ENCODE data around the gene SLC25A43.

Gene SLC25A43

DNA sequence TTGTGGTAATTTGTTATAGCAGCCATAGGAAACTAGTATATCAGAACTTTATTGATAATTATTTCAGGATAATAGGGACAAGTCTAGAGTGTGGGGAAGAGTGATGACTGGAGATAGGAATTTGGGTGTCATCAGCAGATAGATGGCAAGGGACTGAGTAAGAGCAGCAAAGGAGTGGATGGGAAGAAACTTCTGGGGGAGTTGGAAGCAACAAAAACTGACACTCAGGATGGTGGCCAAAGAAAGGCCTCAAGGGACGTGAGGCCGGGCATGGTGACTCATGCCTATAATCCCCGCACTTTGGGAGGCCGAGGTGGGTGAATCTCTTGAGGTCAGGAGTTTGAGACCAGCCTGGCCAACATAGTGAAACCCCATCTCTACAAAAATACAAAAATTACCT lies 60.0 kb downstream of the SLC25A43 start:
- TF ChIP-seq POU2F2 (IDR thresholded peaks at IDR 0.05; ENCODE audit: low read depth, low read length) (no peak), POLR2AphosphoS5 (IDR thresholded peaks at IDR 0.05; ENCODE audit: low read depth, low read length) (no peak), POLR2A (IDR thresholded peaks at IDR 0.05; ENCODE audit: low read depth, low read length) (no peak), SPI1 (IDR thresholded peaks at IDR 0.05; ENCODE audit: low read depth, low read length) (no peak), TAF1 (IDR thresholded peaks at IDR 0.05; ENCODE audit: low read depth, low read length) (no peak), PAX5 (IDR thresholded peaks at IDR 0.05; ENCODE audit: insufficient read depth, low read length, severe bottlenecking) (no peak)
- FAIRE-seq (no peak), DNase-seq (ENCODE audit: insufficient read length, low spot score) (no peak)

DNA sequence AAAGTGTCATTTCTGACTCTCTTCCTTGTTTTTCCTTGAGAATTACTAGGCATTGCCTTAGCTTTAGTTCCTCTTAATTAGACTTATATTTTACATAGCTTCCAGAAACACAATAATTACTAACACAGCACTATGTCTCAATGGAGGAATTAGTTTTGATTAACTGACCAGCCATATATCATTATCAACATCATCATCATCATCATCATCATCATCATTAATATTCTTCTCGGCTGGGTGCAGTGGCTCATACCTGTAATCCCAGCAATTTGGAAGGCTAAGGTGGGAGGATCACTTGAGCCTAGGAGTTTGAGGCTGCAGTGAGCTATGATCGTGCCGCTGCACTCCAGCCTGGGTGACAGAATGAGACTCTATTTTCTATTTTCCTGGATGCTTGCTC lies 66.4 kb downstream of the SLC25A43 start:
- DNase-seq (ENCODE audit: insufficient read length, low spot score): no peak
- TF ChIP-seq SPI1 (IDR thresholded peaks at IDR 0.05; ENCODE audit: low read depth, low read length): no peak
- TF ChIP-seq POLR2AphosphoS5 (IDR thresholded peaks at IDR 0.05; ENCODE audit: low read depth, low read length): no peak
- no peak for TF ChIP-seq PAX5 (IDR thresholded peaks at IDR 0.05; ENCODE audit: insufficient read depth, low read length, severe bottlenecking)
- no peak for TF ChIP-seq POU2F2 (IDR thresholded peaks at IDR 0.05; ENCODE audit: low read depth, low read length)
- TF ChIP-seq POLR2A (IDR thresholded peaks at IDR 0.05; ENCODE audit: low read depth, low read length): no peak
- no peak for TF ChIP-seq TAF1 (IDR thresholded peaks at IDR 0.05; ENCODE audit: low read depth, low read length)
- no peak for FAIRE-seq

DNA sequence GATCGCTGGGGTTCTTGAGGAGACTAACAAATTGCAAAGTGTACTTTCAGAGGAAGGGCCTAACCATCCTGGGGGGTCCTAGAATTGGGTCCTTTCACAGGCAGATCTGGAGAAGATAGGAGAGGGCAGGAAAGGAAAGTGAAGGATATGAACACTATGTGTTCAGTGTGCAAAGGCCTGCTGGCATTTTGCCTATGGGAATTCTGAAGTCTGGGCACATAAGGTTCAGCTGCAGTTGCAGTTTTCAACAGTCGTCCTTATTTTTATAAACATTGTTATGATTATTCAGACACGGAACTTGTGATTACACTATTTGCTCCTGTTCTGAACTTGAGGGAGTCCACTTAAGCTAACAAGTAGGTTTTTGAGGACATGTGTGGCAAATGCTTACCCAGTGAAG lies 67.8 kb downstream of the SLC25A43 start:
- no peak for FAIRE-seq
- no peak for TF ChIP-seq POU2F2 (IDR thresholded peaks at IDR 0.05; ENCODE audit: low read depth, low read length)
- TF ChIP-seq POLR2A (IDR thresholded peaks at IDR 0.05; ENCODE audit: low read depth, low read length): no peak
- TF ChIP-seq SPI1 (IDR thresholded peaks at IDR 0.05; ENCODE audit: low read depth, low read length): no peak
- no peak for TF ChIP-seq TAF1 (IDR thresholded peaks at IDR 0.05; ENCODE audit: low read depth, low read length)
- no peak for TF ChIP-seq PAX5 (IDR thresholded peaks at IDR 0.05; ENCODE audit: insufficient read depth, low read length, severe bottlenecking)
- no peak for TF ChIP-seq POLR2AphosphoS5 (IDR thresholded peaks at IDR 0.05; ENCODE audit: low read depth, low read length)
- no peak for DNase-seq (ENCODE audit: insufficient read length, low spot score)

DNA sequence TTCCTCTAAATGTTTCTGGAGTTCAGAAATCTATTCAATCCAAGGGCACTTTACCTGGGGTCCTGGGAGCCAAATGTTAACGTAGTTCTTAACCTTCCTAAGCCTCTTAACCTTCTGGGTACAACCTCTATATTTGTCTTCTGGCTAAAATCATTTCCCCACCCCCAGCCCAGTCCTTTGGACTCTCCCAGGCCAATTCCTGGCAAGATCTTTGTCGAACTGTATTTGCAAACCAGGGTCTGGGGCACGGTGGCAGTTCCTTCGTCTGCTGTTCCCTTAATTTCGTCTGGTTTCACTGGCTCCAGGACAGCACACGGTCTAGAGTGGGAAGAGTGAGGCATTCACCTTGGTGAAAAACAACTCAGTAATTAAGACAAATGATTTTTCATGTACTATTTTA lies 68.3 kb downstream of the SLC25A43 start:
- no peak for FAIRE-seq
- TF ChIP-seq PAX5 (IDR thresholded peaks at IDR 0.05; ENCODE audit: insufficient read depth, low read length, severe bottlenecking) (no peak), TAF1 (IDR thresholded peaks at IDR 0.05; ENCODE audit: low read depth, low read length) (no peak), SPI1 (IDR thresholded peaks at IDR 0.05; ENCODE audit: low read depth, low read length) (no peak), POU2F2 (IDR thresholded peaks at IDR 0.05; ENCODE audit: low read depth, low read length) (no peak), POLR2AphosphoS5 (IDR thresholded peaks at IDR 0.05; ENCODE audit: low read depth, low read length) (no peak)
- DNase-seq (ENCODE audit: insufficient read length, low spot score): no peak

DNA sequence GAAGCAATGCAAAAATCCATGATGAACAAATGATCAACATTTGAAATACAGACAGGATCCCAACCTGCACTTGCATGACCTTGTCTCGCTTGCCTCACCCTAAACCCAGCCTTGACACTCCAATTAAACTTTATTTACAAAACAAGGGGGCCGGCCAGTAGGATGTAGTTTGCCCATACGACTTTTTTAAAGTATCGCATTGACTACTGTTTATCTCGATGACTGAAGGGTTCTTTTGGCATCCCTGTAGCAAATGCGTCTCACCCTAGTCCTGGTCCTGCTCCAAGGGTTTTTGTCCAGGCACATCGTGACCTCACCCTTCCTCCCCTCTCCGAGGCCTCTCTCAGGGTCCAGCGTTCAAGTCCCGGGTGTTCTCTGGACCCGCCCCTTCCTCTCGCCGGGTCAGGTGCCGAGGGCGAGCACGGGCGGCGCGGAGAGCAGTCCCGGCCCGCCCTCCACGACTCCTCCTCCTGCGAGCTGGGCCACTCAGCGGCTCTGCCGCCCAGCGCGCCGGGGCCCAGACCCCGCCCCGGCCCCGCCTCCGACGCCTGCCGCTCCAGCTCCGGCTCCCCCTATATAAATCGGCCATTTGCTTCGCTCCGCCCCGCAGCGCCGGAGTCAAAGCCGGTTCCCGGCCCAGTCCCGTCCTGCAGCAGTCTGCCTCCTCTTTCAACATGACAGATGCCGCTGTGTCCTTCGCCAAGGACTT lies 68.9 kb downstream of the SLC25A43 start, which contains the start of gene SLC25A5:
SLC25A5 (plus strand) TSS at position 603 of the 709 bp plus-strand sequence; CDS start at position 675, 72 bp downstream.
- DNase-seq (ENCODE audit: insufficient read length, low spot score): peak; percentile 67
- FAIRE-seq: peak; percentile 91
- peak; percentile 90 for TF ChIP-seq POLR2A (IDR thresholded peaks at IDR 0.05; ENCODE audit: low read depth, low read length)
- 0 out of 2 replicates have a peak, but pooled peaks have one; percentile 45 for TF ChIP-seq POU2F2 (IDR thresholded peaks at IDR 0.05; ENCODE audit: low read depth, low read length)
- TF ChIP-seq POLR2AphosphoS5 (IDR thresholded peaks at IDR 0.05; ENCODE audit: low read depth, low read length): peak; percentile 94
- no peak for TF ChIP-seq SPI1 (IDR thresholded peaks at IDR 0.05; ENCODE audit: low read depth, low read length)

DNA sequence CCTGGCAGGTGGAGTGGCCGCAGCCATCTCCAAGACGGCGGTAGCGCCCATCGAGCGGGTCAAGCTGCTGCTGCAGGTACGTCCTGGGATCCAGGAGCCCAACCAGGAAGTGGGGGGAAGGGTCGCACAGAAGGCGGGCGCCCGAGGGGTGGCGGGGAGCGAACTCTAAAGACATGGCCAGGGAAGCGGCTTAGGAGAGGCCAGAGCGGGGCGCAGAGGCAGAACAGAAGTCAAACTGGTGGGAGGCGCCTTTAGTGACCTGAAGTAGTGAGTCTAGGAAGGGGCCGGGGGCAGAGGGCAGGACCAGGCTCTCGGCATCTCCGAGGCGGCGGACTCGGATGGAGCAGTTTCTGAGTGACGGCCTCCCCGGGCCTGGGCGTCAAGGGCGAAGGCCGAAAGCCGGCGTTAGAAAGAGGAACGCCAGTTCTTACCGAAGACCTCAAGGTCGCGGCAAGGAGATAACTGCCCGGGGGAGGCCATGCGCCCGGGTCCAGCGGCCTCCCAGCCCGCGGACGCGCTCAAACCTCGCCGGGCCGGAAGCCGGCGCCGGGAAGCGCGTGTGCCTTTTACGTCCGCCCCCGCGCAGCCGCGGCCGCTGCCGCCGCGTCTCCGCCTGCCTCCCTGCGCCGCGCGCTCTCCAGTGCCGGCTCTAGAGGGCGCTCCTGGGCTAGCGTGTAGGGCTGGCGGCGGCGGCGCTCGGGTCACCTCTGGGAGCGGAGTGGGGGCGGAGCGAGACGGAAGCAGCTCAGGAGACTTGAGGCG lies 69.6 kb downstream of the SLC25A43 start:
- no peak for TF ChIP-seq SPI1 (IDR thresholded peaks at IDR 0.05; ENCODE audit: low read depth, low read length)
- peak; percentile 30; the same call in 1 of the 2 replicates for TF ChIP-seq POLR2AphosphoS5 (IDR thresholded peaks at IDR 0.05; ENCODE audit: low read depth, low read length)
- FAIRE-seq (peak; percentile 92), DNase-seq (ENCODE audit: insufficient read length, low spot score) (peak; percentile 48)

DNA sequence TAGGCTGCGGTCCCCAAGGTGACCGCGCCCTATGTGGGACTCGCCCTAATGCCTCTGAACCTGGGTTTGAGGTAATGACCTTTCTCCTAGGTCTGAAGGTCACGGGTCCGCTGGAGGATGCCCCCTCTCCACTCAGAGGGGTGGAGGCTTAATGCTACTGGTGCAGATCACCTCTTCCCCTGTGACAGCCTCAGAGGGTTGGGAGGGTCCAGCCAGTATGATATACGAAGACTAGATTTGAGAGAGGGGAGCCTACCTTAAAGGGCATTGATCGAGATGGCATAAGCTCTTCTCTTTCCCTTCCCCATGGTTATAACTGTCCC lies 70.1 kb downstream of the SLC25A43 start:
- TF ChIP-seq POLR2AphosphoS5 (IDR thresholded peaks at IDR 0.05; ENCODE audit: low read depth, low read length) (peak; percentile 18; the same call in 1 of the 2 replicates), POLR2A (IDR thresholded peaks at IDR 0.05; ENCODE audit: low read depth, low read length) (no peak)
- no peak for DNase-seq (ENCODE audit: insufficient read length, low spot score)
- FAIRE-seq: no peak

DNA sequence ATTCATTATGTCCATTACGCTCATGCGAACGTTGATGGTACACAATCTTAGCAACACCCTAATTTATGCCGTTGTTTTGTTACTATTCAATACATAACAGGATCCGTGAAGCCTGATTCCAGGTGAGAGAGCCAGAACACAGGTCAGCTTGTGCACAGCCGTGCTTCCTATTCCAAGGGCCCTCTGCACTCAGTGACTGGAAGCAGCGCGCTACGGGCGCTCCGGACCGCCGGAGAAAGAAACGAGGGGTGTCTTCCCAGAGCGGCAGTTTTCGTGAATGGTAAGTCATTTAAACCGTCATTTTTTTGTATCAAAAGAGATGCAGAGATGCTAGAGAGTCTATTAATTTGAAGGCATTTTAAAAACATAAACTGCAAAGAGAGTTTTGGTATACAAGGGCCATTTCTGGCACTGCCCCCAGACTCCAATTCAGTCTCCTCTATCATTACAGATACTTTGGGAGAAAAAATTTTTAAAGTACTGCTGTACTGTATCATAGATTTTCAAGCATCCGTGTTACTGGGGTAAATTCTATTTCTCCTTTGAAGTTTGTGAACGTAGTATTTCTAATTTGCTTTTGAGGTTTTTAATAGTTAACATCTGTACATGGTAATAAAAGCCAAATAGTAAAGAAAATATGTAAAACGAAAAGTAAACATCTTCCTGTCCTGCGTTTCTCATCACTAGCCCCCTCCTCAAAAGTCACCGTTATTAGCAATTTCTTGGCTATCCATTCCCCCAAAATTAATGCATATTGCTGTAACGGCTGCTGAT lies 75.7 kb downstream of the SLC25A43 start:
- FAIRE-seq (no peak), DNase-seq (ENCODE audit: insufficient read length, low spot score) (no peak)
- no peak for TF ChIP-seq SPI1 (IDR thresholded peaks at IDR 0.05; ENCODE audit: low read depth, low read length)

DNA sequence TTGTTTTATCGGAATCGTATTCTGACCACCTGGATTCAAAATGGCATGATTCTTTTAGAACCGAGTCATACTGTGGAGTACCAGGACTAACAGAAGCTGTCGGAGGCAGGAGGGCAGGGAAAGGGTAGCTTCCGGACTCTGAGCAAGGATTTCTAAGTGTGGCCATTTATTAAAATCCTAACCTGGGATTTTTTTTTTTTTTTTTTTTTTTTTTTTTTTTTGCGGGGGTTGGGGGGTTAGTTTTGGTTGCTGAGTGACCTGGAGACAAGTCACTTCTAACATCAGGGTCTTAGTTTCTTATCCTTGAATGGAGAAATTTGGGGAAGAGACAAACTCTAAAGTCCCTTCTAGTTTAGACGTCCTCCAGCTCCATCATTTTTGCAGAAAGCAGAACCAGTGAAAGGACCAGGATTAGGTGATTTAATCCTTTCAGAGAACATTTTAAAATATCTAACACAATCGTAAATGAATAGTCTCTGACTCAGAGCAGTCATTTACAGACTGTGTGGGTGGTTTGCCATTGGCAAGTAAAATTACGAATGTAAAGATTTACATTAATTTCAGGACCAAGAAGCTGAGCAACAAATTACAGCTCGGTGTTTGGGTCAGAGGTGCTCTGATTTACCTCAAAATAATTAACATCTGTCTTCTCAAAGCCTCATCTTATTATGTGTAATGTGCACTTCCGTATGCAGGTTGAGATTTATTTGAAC lies 76.4 kb downstream of the SLC25A43 start:
- FAIRE-seq (no peak), DNase-seq (ENCODE audit: insufficient read length, low spot score) (no peak)
- no peak for TF ChIP-seq POU2F2 (IDR thresholded peaks at IDR 0.05; ENCODE audit: low read depth, low read length)
- no peak for TF ChIP-seq SPI1 (IDR thresholded peaks at IDR 0.05; ENCODE audit: low read depth, low read length)
- TF ChIP-seq POLR2A (IDR thresholded peaks at IDR 0.05; ENCODE audit: low read depth, low read length): no peak
- TF ChIP-seq PAX5 (IDR thresholded peaks at IDR 0.05; ENCODE audit: insufficient read depth, low read length, severe bottlenecking): no peak
- TF ChIP-seq TAF1 (IDR thresholded peaks at IDR 0.05; ENCODE audit: low read depth, low read length): no peak
- TF ChIP-seq POLR2AphosphoS5 (IDR thresholded peaks at IDR 0.05; ENCODE audit: low read depth, low read length): no peak
